ENCODE results near the gene PPP2R5B.

DNA sequence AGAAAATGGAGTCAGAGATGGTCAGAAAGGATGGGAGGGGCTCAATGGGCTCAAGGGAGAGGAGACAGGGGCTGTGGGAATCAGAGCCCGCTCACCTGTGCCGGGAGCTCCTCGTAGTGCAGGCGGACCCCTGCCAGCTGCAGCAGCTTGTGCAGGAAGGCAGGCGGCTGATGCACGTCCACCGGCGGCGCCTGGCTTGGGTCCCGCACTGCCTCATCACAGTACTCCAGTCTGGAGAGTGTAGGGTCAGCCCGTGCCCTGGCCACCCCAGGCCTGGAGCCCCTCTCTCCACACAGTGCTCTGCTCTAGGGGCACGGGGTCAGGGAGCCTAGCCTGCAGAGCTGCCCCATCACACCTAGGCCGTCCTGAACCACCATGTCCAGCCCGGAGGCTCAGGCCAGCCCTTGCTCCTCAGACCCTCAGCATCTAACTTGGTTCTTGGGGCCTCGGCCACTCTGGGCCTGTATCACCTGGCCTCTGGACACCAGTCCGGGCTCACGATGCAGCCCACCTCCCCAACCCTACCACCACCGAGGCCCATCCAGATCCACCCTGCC lies 11.2 kb upstream of the PPP2R5B start:
- TF ChIP-seq, protein P1, sequence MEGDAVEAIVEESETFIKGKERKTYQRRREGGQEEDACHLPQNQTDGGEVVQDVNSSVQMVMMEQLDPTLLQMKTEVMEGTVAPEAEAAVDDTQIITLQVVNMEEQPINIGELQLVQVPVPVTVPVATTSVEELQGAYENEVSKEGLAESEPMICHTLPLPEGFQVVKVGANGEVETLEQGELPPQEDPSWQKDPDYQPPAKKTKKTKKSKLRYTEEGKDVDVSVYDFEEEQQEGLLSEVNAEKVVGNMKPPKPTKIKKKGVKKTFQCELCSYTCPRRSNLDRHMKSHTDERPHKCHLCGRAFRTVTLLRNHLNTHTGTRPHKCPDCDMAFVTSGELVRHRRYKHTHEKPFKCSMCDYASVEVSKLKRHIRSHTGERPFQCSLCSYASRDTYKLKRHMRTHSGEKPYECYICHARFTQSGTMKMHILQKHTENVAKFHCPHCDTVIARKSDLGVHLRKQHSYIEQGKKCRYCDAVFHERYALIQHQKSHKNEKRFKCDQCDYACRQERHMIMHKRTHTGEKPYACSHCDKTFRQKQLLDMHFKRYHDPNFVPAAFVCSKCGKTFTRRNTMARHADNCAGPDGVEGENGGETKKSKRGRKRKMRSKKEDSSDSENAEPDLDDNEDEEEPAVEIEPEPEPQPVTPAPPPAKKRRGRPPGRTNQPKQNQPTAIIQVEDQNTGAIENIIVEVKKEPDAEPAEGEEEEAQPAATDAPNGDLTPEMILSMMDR (IDR thresholded peaks at IDR 0.05): no peak
- TF ChIP-seq ZFX (IDR thresholded peaks at IDR 0.05; ENCODE audit: borderline replicate concordance): no peak

All from 22Rv1 (cell line).